Body of pancreas (tissue), 4 donors: ENCODE results near the gene LRFN2. TPM values are rescaled to one million over a fixed set of nuclear protein-coding genes. Genes with fewer than 3 reads are reported as not detected.

ENCODE experiments used
- ATAC-seq: fragments of 150-250 bp; one replicate; pipeline ENCODE4 v1.9.1; 2016
- DNase-seq, 4 donors: peaks; one replicate each; pipeline ENCODE4 v3.0.0-alpha.2; 2019
- H3K27ac ChIP-seq, 4 donors: fragments of 200-600 bp; sonication (generic); 1 replicate in 3 of 4; 2 replicates in 1 of 4; pipeline versions ENCODE4 v1.5.1 to v1.6.1; 2016 to 2019; ENCODE audit warnings: mild to moderate bottlenecking in 1 of 4, mixed read lengths in 1 of 4, moderate library complexity in 1 of 4
- H3K27me3 ChIP-seq, 2 donors: fragments of 200-600 bp; sonication (generic); one replicate each; pipeline ENCODE4 v1.6.0; 2016; ENCODE audit warnings: mild to moderate bottlenecking in 1 of 2
- H3K36me3 ChIP-seq, 2 donors: fragments of 200-600 bp; sonication (generic); replicated peaks in 1 of 2; 2 replicates each; pipeline ENCODE4 v1.5.1; 2016; ENCODE audit warnings: low read depth in 2 of 2; ENCODE audit not compliant: insufficient read depth in 1 of 2
- H3K4me1 ChIP-seq: fragments of 200-600 bp; sonication (generic); one replicate; pipeline ENCODE4 v1.6.0; 2016
- H3K4me3 ChIP-seq, 2 donors: fragments of 200-600 bp; sonication (generic); 1 replicate in 1 of 2; 2 replicates in 1 of 2; pipeline ENCODE4 v1.5.1; 2016 to 2019
- H3K9me3 ChIP-seq, 3 donors: fragments of 200-600 bp; sonication (generic); 1 replicate in 2 of 3; 2 replicates in 1 of 3; pipeline ENCODE4 v1.5.1; 2016
- POLR2A ChIP-seq, 3 donors: fragments of 450-650 bp; IDR thresholded peaks; one replicate each; pipeline ENCODE4 v1.6.1; 2016; ENCODE audit warnings: antibody characterized with exemption in 3 of 3, mild to moderate bottlenecking in 2 of 3
- WGBS, 2 donors: methylation state at CpG; one replicate each; pipeline ENCODE4 v1.1.5; 2017; 5-methylcytosine and 5-hydroxymethylcytosine counted together
- intact Hi-C: fragments of 100-400 bp; cut with DNase I; formaldehyde crosslinking; loops from one replicate; pipeline ENCODE4 v1.15.1; 2023
- total RNA-seq, 2 donors: library from RNA; depleted of rRNA; stranded (reverse); fragments of >200 nt; gene quantifications; one replicate each; pipeline ENCODE4 v1.1.0, GENCODE V29; 2016
- TF ChIP-seq, protein P1 (sequence below), 7 experiments: fragments of 450-650 bp in 4 of 7; fragments of 200-600 bp in 3 of 7; sonication (generic) in 3 of 7; IDR thresholded peaks; one replicate each; pipeline ENCODE4 v1.5.1; 2016 to 2019; ENCODE audit warnings: antibody characterized with exemption in 7 of 7

Gene LRFN2
- total RNA-seq, 2 donors from 2014 or later, result 0.33 TPM; not detected in 1

DNA sequence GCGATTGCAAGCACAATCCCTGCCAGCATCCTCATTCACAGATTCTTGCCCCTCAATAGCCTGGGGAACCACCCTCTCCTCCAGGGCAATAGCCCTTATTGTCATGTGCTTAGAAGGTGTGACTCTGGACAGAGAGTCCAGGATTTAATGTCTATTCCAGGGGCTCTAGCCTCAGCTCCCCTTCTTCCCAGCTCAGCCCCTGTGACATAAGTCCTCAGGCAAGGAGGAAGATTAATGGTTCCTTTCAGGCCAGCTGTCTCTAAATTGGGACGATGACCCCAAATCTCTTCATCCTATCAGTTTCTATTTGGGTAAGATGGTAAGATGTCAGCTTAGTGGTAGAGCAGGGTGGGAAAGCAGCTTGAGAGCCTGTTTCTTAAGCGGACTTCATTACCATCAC, 8.1 kb downstream of the LRFN2 start:
- WGBS, 2 donors, result 80 to 81% methylated on average over 3 of the region's 3 CpGs
- no peaks in the 10 kb centered on the region for H3K36me3 ChIP-seq
- no peaks in the 10 kb centered on the region for H3K27me3 ChIP-seq
- TF ChIP-seq, protein P1, sequence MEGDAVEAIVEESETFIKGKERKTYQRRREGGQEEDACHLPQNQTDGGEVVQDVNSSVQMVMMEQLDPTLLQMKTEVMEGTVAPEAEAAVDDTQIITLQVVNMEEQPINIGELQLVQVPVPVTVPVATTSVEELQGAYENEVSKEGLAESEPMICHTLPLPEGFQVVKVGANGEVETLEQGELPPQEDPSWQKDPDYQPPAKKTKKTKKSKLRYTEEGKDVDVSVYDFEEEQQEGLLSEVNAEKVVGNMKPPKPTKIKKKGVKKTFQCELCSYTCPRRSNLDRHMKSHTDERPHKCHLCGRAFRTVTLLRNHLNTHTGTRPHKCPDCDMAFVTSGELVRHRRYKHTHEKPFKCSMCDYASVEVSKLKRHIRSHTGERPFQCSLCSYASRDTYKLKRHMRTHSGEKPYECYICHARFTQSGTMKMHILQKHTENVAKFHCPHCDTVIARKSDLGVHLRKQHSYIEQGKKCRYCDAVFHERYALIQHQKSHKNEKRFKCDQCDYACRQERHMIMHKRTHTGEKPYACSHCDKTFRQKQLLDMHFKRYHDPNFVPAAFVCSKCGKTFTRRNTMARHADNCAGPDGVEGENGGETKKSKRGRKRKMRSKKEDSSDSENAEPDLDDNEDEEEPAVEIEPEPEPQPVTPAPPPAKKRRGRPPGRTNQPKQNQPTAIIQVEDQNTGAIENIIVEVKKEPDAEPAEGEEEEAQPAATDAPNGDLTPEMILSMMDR (IDR thresholded peaks at IDR 0.05), result no peak
- TF ChIP-seq POLR2A (IDR thresholded peaks at IDR 0.05), result no peak
- H3K4me3 ChIP-seq, result no peak overlapping the region
- H3K27ac ChIP-seq, result no peak overlapping the region
- no peaks in the 10 kb centered on the region for H3K9me3 ChIP-seq
- no peak for DNase-seq
- intact Hi-C loops, result no loop called here
- no peak for ATAC-seq
- H3K4me1 ChIP-seq, result no peaks in the 10 kb centered on the region

DNA sequence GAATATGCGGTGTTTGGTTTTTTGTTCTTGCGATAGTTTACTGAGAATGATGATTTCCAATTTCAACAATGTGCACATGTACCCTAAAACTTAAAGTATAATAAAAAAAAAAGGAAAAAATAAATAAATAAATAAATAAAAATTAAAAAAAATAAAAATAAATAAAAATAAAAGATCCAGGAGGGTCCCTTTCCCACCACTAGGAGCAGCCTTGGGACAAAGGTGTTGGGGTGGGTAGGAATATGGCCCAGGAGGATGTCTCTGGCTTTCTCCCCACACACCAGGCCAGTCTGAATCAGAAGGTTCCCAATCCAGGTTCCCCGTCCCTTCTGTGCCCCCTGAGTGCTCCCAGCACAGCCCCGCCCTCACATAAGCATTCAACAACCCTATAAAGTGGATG, 9.5 kb downstream of the LRFN2 start:
- H3K27ac ChIP-seq, result no peak overlapping the region
- no peaks in the 10 kb centered on the region for H3K27me3 ChIP-seq
- WGBS, 2 donors, result 87 to 90% methylated on average over 4 of the region's 4 CpGs
- no peak for TF ChIP-seq POLR2A (IDR thresholded peaks at IDR 0.05)
- TF ChIP-seq, protein P1 (IDR thresholded peaks at IDR 0.05), result no peak
- no peak for ATAC-seq
- H3K9me3 ChIP-seq, result no peaks in the 10 kb centered on the region
- H3K36me3 ChIP-seq, result no peaks in the 10 kb centered on the region
- H3K4me3 ChIP-seq, result no peak overlapping the region
- DNase-seq, result no peak
- intact Hi-C loops, result no loop called here
- no peaks in the 10 kb centered on the region for H3K4me1 ChIP-seq

DNA sequence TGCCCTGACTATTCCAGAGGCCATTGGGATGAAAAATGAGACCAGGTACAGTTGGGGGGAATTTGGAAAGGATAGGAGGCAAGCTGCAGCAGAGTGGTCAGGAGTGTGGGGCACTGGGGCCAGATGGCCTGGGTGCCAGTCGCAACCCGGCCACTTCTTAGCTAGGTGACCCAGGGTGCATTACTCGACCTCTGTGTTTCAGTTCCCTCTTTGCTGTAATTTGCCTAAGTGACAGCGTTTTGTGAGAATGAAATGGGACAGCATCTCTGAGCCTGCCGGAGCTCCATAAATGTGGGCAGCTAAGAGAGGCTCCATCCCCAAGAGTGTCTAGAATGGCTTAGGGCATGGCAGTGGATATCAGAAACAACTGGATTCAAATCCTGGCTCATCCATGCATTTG, 13.9 kb downstream of the LRFN2 start:
- ATAC-seq (no peak), DNase-seq (no peak)
- H3K4me1 ChIP-seq, result no peaks in the 10 kb centered on the region
- H3K27me3 ChIP-seq, result no peaks in the 10 kb centered on the region
- no peak overlapping the region for H3K27ac ChIP-seq
- TF ChIP-seq, protein P1 (IDR thresholded peaks at IDR 0.05), result no peak
- TF ChIP-seq POLR2A (IDR thresholded peaks at IDR 0.05), result no peak
- 61 to 81% methylated on average over 5 of the region's 5 CpGs for WGBS, 2 donors
- no peak overlapping the region for H3K4me3 ChIP-seq
- intact Hi-C loops, result no loop called here
- H3K9me3 ChIP-seq, result no peaks in the 10 kb centered on the region
- H3K36me3 ChIP-seq, result no peaks in the 10 kb centered on the region

DNA sequence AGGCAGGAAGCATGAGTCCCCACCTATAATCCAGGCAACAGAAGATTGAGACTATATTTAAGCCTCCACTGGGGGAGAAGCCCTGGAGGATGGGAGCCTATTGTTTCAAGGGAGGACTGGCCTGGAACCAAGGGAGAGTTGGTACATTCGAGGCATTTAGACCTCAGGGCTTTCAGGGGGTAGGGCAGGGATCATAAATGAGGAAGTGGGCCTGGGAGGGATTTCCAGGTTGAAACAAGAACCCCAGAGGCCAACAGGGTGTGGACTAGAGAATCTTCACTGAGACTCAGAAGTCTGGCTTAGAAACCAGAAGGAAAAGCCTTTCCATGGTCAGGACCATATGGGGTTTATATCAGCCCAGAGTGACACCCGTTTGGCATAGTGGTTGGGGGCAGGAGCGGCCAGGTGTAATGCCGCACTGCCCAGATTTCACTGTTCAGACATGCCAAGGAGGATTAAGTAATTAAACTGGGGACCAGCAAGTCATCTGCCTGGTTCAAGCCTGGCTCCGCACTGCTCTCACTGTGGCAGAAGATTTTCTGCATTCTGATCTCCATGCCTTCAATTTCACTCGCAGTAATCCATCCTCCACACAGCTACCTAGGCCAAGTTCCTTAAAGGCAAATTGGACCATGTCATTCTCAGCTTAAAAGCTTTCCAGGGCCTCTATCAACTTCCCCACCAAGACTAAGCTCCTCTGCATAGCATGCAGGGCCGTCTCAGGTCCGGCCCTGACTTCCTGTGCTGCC, 17.8 kb downstream of the LRFN2 start:
- 77 to 80% methylated on average over 5 to 7 of the region's 8 CpGs for WGBS, 2 donors
- TF ChIP-seq POLR2A (IDR thresholded peaks at IDR 0.05), result no peak
- TF ChIP-seq, protein P1 (IDR thresholded peaks at IDR 0.05), result no peak

More for the DNA sequence above, 17.8 kb downstream of the LRFN2 start:
- ATAC-seq (no peak), DNase-seq (no peak)
- no peaks in the 10 kb centered on the region for H3K4me1 ChIP-seq
- no peaks in the 10 kb centered on the region for H3K9me3 ChIP-seq
- no peaks in the 10 kb centered on the region for H3K36me3 ChIP-seq
- no peaks in the 10 kb centered on the region for H3K27me3 ChIP-seq
- no peak overlapping the region for H3K4me3 ChIP-seq
- no peak overlapping the region for H3K27ac ChIP-seq
- intact Hi-C loops, result no loop called here
